Gastroesophageal sphincter (tissue), 3 donors: ENCODE data around the gene DNAAF3.

ENCODE experiments used
- EP300 ChIP-seq: sonication (generic); formaldehyde crosslinking; IDR thresholded peaks from one replicate; pipeline ENCODE4 v1.6.1; 2017; ENCODE audit warnings: antibody characterized with exemption, mild to moderate bottlenecking
- POLR2AphosphoS5 ChIP-seq: sonication (generic); formaldehyde crosslinking; IDR thresholded peaks from one replicate; pipeline ENCODE4 v1.6.1; 2017; ENCODE audit warnings: antibody characterized with exemption
- TF ChIP-seq, protein P1 (sequence below), 4 experiments: fragments of 200-600 bp in 2 of 4; fragments of 450-650 bp in 2 of 4; sonication (generic) in 1 of 4; IDR thresholded peaks; one replicate each; pipeline ENCODE4 v1.5.1; 2017 to 2019; ENCODE audit warnings: antibody characterized with exemption in 4 of 4, mild to moderate bottlenecking in 2 of 4, moderate library complexity in 2 of 4

DNA sequence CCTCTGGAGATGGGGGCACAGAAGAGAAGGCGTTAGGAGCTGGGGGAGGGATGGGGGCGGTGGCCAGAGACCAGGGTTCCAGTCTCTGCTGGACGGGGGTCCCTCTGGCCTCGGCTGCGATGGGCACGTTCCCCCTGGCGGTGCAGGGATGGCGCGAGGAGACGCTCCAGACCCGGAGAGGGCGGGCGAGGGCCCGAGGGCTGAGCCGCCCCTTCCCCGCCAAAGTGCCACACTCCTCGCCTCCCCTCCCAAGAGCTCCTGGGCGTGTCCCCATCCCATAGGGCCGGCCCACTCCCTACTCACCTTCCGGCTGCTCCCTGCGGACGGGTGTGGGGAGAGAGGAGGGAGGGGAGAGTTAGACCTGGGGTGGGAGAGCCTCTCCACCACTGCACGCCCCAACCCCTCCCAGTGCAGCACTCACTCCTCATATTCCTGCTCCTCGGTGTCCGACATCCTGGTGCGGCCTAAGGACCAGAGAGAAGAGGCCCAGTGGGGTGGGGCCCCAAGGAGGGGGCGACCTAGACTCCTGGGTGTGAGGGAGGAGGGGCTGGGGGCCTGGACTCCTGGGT, 19.6 kb downstream of the DNAAF3 start:
- TF ChIP-seq, protein P1, sequence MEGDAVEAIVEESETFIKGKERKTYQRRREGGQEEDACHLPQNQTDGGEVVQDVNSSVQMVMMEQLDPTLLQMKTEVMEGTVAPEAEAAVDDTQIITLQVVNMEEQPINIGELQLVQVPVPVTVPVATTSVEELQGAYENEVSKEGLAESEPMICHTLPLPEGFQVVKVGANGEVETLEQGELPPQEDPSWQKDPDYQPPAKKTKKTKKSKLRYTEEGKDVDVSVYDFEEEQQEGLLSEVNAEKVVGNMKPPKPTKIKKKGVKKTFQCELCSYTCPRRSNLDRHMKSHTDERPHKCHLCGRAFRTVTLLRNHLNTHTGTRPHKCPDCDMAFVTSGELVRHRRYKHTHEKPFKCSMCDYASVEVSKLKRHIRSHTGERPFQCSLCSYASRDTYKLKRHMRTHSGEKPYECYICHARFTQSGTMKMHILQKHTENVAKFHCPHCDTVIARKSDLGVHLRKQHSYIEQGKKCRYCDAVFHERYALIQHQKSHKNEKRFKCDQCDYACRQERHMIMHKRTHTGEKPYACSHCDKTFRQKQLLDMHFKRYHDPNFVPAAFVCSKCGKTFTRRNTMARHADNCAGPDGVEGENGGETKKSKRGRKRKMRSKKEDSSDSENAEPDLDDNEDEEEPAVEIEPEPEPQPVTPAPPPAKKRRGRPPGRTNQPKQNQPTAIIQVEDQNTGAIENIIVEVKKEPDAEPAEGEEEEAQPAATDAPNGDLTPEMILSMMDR (IDR thresholded peaks at IDR 0.05): no peak
- TF ChIP-seq POLR2AphosphoS5 (no peak), EP300 (no peak)
